Measurements from ENCODE around the gene KCP.

KCP gene

DNA sequence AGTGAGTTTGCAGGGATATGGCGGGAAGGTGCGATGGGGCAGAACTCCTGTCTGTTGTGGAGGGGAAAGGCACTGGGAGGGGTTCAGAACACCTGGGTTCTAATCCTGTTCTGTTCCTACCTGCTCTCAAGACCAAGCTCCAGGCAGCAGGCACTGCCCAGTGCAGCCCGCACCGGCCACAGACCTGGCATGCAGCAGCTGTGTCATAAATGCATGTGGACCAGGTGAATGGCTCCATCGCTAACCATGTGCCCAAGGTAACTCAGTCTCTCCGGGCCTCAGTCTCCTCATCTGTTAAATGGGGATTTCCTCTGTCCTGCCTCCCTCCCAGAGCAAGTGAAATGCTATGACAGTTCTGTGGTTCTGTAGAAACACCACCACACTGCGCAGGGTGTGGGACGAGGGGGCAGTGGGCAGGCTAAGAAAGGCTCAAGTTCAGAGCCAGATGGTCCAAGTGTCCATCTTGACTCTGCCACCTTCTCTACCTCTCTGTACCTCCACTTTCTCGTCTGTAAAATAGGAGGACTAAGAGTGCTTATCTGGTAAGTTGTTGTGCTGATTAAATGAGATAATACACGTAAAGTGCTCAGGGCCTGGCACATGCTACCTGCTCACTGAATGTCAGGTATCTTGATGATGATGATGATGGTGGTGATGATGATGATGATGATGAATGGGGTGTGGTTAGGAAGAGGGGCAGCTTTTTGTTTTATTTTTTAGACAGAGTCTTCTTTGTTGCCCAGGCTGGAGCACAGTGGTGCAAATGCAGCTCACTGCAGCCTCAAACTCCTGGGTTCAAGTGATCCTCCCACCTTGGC is 24.9 kb downstream of the KCP start:
- DNase-seq, result no peak

DNA sequence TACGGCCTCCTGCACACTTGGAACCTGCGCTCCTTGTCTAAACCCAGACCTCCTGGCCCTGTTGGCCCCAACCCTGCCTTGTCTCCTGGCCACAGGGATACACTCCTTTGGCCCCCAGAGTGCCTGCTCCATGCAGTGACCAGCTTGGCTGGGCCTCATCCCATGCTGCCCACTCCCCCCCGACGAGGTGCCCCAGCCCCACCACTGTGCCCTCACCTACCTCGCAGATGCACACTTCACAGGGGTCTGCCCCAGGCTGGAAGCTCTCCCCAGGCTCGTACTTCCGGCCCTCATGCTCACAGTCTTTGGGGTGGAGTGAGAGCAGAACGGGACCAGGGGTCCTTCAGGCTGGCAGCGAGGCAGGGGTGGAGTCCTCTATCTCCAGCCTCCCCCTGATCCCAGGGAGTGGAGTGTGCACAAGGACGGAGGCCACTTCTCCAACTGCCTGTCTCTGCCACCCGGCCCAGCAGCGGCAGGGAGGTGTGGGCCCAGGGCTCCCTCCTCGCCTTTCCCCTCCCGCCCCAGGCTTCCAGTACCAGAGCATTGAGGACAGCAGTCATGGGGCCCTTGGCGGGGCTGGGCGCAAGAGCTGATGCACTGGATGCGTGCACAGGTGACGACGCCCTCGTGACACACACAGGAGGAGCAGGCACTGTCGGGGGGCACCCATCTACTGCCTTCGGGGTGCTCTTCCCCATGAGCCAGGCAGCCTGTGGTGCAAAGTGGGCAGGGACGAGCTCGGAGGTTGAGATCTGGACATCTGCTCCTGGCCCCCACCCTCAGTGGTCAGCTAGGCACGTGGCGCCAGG is 25.7 kb downstream of the KCP start:
- DNase-seq, result no peak

DNA sequence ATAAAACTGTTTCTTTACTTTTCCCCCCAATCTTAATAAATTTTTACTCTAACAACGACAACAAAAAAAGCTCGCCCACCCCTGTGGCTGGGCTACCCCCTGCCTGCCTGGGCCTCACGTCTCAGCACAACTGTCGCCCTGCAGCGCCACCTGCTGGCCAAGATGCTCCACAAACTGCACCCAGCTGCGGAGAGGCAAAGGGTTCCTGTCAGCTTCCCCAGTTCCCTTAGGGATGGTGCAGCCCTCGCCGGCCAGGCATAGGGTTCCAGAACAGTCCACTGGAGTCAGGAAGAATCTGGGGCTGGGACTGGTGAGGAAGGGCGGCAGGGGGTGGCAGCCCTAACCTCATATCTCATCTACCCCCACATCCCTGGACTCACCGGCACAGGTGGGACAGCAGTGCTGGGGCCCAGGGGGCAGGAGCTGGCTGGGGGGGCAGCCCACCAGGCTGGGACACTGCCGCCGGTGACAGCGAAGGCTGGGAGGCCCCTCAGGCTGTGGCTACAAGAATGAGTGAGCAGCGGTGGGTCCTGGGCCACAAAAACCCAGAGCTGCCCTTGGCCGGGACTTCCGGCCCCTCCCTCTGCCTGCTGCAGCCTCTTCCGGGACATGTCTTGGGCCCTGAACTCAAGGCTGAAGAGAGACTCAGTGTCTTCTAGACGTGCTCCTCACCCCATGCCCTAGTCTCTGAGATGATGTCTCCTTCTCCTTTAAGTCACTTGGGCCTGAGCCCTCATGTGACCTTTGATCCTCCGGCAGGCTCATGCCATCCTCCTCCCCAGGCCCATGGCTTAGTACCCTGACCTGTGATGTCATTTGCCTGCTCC is 26.7 kb downstream of the KCP start:
- DNase-seq, result peak; percentile 95

DNA sequence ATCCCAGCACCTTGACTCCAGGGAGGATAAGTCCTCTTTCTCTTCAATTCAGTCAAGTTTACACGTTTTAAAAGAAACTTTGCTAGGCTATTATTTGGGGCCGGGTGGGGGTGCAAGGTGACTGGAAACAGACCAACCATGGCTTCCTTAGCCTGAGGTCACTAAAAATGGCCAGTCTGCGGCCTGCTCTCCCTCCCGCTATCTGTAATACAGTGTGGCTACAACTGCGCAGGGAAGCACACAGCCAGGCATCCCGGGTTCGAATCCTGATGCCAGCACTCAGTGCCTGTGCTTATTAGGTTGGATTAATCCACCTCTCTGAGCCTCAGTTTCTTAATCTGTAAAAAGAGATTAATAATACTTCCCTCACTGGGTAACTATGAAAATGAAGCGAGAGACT is 28.4 kb downstream of the KCP start:
- no peak for DNase-seq

DNA sequence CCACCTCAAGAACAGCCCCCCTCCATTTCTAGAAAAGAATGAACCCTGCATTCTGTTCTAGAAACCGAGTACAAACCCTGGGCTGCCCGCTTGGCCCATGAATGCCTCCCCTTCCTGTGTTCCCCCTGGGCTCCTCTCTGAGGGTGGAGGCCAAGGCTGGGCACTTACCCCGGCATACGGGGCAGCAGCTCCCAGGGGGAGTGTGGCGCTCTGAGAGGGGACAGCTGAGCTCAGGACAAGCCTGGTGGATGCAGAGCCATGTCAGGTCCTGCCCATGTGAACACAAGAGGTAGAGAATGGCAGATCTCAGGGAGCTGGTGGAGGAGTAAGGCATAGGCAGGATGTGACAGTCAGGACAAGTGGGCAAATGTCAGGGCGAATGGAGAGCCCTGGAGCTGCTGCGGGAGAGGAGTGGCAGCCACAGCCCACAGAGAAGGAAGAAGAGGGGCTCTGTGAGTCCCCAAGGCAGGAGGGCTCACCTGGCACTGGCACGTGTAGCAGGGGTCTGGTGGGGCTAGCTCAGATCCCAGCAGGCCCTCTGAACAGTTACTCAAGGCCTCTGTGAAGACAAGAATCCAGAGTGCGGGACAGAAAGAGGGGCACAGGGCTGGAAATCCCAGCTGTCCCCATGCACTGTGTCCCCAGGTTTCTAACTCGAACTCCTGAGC is 28.9 kb downstream of the KCP start:
- DNase-seq, result no peak

DNA sequence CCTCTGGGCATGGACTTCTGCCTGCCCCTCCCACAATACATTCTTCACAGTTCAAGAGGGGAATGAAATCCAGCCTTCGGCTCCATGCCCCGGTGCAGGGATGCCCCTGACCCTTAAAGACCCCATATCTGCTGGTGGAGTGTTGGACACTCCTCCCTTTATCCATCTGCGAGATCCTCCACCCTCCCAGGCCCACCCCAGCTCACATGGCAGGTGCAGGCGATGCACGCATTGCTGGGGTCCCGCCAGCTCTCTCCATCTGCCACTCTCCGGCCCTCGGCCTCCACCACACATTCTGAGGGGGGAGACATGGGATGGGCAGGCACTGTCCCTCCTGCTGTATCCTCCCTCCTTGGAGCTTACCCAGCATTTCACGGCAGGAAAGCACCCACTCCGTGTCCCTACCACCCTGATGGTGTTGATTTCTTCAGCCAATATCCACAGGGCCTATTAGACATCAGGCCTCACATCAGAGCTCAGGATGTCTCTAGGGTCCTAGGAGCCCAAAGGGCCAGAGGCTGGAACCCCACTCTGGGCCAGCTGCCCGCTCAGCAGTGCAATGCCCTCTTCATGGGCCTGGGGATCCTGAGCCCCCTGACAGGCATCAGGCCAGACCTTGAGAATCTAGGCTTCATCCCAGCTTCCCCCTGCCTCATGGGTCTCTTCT is 29.6 kb downstream of the KCP start:
- no peak for DNase-seq

DNA sequence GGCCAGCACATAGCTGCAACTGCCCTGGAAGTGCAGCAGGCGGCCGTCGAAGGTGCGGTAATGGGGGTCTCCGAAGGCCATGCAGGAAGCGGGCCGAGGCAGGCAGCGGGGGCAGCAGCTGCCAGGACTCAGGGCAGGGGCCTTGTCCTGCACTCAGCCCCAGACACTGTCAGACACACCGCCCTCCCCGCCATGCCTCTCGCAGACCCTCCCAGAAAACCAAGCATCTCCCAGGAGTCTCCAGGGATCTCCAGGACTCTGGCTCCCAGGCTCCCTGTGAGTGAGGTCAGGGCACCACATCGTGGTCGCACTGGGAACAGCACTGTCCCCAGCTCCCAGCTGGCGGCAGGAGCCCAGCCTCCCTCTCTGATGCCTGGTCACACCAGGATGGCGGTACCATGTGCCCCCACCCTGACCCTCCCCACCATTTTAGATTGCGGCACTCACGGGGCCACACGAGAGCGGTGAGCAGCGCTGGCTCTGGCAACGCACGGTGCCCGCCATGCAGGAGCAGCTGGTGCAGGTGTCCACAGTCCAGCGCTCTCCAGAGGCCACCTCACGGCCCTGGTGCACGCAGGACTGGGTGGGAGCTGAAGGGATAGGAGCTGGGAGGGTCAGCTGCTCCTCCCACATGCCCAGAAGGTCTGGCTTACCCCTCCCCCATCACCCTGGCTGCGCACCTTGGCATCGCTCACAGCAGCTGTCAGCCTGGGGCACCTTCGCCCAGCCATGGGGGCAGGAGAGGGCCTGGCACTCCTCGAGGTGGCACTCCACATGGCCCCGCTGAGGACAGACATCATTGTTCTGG is 30.4 kb downstream of the KCP start:
- DNase-seq, result peak; percentile 50

DNA sequence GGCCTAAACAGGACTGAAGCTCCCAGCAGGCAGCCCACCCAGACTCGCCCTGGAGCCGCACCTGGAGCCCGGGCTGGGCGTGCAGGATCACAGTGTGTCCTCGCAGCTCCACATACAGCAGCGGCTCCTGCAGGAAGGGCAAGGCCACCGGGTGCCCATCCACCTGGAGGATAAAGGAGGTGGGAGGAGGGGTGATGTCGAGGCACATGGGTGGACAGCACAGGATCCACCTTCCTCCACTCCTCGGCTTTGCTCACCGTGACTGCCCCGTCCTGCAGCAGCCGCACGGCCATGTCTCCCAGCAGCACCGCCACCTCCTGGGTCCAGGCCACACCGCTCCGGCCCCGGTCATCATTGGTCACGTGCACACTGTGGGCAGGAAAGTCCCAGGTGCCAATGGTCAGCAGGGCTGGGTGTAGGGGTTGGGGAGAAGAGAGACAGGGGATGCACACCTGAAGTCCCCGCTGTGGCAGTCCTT is 31.0 kb downstream of the KCP start:
- DNase-seq, result no peak

DNA sequence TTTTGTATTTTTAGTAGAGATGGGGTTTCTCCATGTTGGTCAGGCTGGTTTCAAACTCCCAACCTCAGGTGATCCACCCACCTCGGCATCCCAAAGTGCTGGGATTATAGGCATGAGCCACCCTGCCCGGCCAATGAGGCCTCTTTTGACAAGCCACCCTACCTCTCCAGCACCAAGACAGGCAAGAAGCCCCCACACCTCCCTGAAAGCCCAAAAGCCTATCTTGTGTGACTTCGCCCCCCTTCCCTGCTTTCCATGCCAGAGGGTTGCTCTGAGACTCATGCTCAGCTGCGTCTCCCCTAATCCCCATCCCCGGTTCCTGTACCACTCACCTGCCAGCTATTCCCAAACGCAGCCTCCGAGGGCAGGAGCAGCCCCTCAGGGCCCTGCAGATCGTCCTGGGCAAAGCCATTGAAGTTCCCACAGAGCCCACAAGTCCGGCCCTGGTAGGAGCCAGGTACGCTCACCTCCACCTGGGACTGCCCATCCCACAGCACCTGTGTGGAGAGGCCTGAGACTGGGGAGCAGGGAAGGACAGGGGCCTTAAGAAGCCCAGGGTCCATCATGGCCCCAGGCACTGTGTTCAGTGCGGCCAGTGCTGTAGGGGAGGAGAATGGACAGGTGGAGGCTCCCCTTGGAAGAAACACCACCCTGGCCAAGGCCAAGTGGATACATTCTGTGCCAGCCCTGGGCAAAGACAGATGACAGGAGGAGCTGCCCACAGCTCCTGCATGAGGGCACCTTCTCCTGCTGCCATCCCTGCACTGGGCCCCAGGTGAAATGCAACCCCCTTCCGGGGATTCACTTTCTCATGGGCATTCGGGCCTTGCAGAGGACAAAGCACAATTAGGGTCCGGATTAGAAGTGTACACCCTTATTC is 32.0 kb downstream of the KCP start:
- DNase-seq, result no peak

DNA sequence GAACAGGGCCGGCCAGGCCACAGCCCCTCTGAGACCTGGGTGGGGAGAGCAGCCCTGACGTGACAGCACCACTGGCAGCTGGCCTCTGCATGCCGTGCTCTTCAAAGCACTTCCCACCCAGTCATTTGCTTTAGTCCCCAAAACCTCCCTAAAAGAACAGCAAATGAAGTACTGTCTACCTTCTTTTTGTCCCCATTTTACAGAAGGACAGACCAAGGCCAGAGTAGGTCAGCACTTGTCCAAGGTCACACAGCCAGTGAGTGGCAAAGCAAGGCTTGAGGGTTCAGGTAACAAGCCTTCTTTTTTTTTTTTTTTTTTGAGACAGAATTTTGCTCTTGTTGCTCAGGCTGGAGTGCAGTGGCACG is 32.8 kb downstream of the KCP start:
- no peak for DNase-seq

DNA sequence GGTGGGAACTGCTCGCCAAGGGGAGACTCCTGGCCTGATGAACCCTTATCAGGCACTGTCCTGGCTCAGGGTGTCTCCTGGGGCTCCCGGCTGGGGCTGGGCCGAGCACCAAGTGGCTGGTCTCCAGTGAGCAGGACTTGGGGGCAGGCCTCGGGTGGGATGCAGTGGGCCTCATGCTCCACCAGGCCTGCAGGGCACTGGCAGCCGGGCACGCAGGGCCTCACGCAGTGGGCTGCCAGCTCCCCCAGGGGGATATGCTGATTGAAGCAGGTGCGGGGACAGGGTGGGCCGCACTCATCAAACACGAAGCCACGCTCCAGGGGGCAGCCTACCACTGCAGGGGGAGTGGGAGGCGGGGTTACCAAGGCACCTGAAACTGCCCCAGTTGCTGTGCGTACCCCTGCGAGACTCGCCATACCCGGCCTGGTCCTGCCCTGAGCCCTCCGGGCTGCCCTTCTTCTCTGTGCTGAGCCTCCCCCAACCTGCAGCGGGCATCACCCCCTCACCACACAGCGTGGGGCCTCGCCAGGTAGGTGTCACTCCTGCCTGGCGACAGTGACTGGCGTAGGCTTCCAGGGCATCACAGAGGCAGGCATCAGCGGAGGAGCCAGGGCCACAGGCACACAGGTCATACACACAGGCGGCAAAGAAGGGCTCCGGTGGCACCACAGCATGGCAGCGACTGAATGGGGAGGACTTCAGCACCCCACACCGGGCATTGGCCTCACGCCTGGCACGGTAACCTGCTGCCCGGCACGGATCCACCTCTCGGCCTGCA is 33.3 kb downstream of the KCP start:
- no peak for DNase-seq

DNA sequence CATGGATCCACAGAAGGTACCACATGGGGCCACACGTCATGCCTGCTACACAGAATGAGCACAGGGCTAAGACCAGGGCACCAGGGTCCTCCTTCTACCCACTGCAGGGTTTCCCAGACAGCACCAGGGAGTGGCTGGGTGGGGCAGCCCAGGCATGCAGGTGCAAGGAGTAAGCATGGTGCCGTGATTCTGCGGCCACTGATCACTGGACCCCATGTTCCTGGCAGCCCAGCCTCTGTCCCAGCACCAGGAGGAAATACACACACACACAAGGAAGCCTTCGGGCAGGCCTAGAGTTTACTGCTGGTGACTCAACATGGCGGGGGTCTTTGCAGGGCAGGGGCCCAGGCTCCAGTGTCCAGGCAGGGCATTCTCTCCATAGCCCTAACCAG is 33.9 kb downstream of the KCP start:
- DNase-seq, result no peak

DNA sequence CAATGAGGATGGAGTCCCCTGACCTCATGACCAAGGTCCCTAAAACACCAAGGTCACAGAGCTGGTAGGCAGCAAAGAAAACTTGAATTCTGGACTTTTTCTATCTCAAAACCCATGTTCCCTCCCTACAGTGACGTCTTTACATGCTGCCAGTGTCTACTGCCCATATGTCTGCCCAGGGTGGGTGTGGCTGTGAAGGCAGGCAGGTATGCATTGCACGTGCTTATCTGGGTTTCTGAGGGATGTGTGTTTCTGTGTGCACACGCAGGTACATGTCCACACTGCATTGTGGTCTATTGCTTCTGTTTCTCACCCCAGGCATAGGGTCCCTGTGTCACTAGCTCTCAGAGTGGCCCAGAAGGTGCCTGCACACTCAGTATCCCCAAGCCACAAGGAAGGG is 34.4 kb downstream of the KCP start:
- no peak for DNase-seq

DNA sequence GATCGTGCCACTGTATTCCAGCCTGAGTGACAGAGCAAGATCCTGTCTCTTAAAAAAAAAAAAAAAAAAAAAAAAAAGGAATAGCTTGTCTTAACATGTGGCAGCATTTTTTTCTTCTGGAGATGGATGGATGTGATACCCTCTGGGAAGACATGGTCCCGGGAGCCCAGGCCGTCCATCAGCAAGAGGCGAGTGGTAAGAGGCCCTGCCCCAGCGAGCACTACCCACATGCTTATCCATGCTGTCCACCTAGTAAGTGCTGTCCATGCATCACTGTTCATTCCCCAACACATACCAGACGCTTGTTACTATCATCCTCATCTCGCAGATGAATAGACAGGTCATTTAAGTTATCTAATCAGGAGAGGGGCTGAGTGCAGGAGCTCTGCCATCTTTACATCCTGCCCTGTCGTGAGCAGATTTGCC is 35.0 kb downstream of the KCP start:
- DNase-seq, result no peak

DNA sequence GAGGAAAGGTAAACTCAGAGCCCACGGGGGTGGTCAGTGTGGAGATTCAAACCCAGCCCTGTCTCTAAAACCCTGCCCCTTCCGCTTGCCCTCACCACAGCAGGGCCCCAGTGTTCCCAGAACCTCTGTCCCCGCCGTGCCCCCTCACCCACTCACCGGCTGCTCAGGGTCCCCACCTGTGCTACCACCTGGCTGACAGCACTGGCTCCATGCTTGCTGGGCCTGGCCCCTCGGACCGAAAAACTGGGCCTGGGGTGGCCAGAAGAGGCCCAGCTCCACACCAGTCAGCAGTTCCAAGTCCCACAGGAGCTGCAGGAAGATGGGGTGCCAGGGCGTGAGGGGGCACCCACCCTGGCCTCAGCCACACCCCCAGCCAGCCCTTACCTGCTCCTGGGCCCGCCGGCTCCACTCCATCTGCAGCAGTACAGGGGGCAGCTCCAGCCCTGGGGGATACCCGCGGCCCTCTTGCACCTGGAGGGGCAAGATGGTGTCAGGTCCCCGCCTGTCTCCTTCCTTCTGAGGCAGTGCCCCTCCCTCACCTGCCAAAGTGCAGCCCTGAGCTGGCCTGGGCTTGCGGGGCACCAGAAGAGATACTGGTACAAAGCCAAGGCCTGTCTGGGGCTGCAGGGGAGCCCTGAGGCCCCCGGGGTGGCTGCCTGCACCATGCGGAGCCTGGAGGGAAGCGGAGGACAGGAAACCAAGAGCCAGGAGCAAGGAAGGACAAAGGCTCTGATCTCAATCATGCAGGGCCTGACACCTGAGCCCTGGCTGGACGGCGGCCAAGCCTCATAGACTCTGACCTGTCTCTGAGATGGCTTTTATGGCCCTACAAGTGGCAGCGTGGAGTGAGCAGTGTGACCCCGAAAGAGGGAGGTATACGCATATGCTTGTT is 36.1 kb downstream of the KCP start:
- no peak for DNase-seq

DNA sequence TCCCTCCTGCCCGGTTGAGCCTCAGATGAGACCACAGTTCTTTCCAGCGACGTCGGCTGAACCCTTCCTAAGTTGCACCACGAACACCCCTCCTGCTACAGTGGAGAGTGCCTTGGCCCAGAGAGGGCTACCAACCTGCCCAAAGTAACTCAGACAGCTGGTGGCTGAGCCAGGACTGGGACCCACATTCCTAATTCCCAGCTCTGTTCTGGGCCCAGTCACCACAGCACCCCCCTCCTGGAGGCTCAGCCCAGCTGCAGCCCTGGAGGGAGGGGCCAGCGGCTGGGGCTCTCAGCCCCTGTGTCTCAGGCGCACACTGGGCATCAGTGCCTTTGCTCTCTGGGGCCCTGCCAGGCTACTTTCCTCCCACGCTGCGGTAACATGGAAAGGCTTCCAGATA is 37.3 kb downstream of the KCP start:
- DNase-seq, result no peak

DNA sequence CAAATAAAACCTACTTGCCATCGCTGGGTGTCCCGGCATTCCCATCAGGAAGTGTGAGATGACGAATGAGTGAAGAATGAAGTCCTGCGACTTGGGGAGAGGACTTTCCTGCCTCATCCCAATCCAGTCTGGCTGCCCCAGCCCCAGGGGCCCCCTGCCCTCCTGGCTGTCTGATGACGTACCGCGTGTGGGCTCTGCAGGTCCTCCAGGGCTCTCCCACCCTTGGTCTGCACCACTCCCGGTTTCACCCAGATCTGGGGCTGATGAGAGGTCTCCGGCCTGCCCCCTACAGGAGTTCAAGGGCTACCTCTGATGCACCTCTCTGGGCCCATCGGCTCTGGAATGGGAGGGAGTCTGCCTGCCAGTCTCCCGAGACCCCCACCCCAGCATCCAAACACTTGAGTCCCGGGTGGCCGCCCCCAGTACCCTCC is 38.1 kb downstream of the KCP start:
- DNase-seq, result no peak

DNA sequence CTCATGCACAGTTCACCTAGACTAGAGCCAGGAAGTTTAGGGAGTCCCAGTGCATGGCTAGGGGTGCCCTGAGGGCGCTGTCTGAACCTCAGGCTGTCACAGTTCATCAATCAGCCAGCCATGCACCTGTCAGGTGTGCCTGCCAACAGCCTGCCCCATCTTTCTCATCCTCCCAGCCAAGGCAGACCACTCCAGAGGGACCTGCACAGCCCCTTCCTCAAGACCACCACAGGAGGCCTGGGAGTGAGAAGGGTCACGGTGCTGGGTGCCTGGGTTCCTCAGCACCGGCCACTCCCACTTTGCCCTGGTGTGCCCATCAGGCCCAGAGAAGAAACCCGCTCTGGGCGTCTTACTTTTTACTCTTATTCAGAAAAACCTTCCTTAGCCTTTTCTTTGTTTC is 39.5 kb downstream of the KCP start:
- no peak for DNase-seq

Data from stimulated activated CD8-positive, alpha-beta memory T cell treated with anti-CD3 and anti-CD28 coated beads, Interleukin-4, amount 100 ng/mL, for 48 hours (primary cell).